GM19372 (cell line): ENCODE measurements around the gene SFMBT2.
A peak's percentile ranks its signal among the peaks of the same experiment; 100 is the strongest.

Experiments
- ATAC-seq: cut with Tn5 transposase; IDR thresholded peaks from one replicate; pipeline ENCODE4 v1.9.1; 2021; ENCODE audit warnings: mild to moderate bottlenecking, low read depth, moderate library complexity; ENCODE audit not compliant: unreplicated experiment

The SFMBT2 gene

GRCh38 chr10:7162331-7162730 is 248.5 kb downstream of the SFMBT2 start:
- no peak for ATAC-seq

- no peak for ATAC-seq
Observed at GRCh38 chr10:7161484-7162250, 249.2 kb downstream of the SFMBT2 start.

- ATAC-seq, result no peak
Observed at GRCh38 chr10:7159928-7160327, 250.9 kb downstream of the SFMBT2 start.

- no peak for ATAC-seq
Observed at GRCh38 chr10:7159517-7159916, 251.3 kb downstream of the SFMBT2 start.

- no peak for ATAC-seq
Observed at GRCh38 chr10:7157091-7157490, 253.7 kb downstream of the SFMBT2 start.

- no peak for ATAC-seq
Observed at GRCh38 chr10:7153750-7154149, 257.1 kb downstream of the SFMBT2 start.

- ATAC-seq, result no peak
Observed at GRCh38 chr10:7152982-7153381, 257.9 kb downstream of the SFMBT2 start.

- no peak for ATAC-seq
Observed at GRCh38 chr10:7152341-7152740, 258.5 kb downstream of the SFMBT2 start.

- ATAC-seq, result no peak
Observed at GRCh38 chr10:7151538-7151937, 259.3 kb downstream of the SFMBT2 start.

GRCh38 chr10:7150349-7150748 is 260.5 kb downstream of the SFMBT2 start:
- ATAC-seq, result no peak

- no peak for ATAC-seq
Observed at GRCh38 chr10:7146189-7146588, 264.6 kb downstream of the SFMBT2 start.

- ATAC-seq, result no peak
Observed at GRCh38 chr10:7136016-7136415, 274.8 kb downstream of the SFMBT2 start.

- no peak for ATAC-seq
Observed at GRCh38 chr10:7135188-7135587, 275.6 kb downstream of the SFMBT2 start.

GRCh38 chr10:7134448-7134847 is 276.4 kb downstream of the SFMBT2 start:
- no peak for ATAC-seq

GRCh38 chr10:7133958-7134357 is 276.9 kb downstream of the SFMBT2 start:
- no peak for ATAC-seq

- no peak for ATAC-seq
Observed at GRCh38 chr10:7133278-7133677, 277.6 kb downstream of the SFMBT2 start.

- ATAC-seq, result no peak
Observed at GRCh38 chr10:7130191-7130911, 280.5 kb downstream of the SFMBT2 start.

- ATAC-seq, result no peak
Observed at GRCh38 chr10:7123774-7124173, 287.1 kb downstream of the SFMBT2 start.

GRCh38 chr10:7122561-7122960 is 288.3 kb downstream of the SFMBT2 start:
- ATAC-seq, result no peak

GRCh38 chr10:7121154-7121797 is 289.6 kb downstream of the SFMBT2 start:
- ATAC-seq, result peak; percentile 81

GRCh38 chr10:7119325-7120015 is 291.4 kb downstream of the SFMBT2 start:
- no peak for ATAC-seq
